ENCODE results near the gene MAN2A2. TPM values are rescaled to one million over a fixed set of nuclear protein-coding genes. Genes with fewer than 3 reads are reported as not detected.

MAN2A2 gene
- total RNA-seq, 2 experiments from 2014 or later: 91.2 to 98.1 TPM

DNA sequence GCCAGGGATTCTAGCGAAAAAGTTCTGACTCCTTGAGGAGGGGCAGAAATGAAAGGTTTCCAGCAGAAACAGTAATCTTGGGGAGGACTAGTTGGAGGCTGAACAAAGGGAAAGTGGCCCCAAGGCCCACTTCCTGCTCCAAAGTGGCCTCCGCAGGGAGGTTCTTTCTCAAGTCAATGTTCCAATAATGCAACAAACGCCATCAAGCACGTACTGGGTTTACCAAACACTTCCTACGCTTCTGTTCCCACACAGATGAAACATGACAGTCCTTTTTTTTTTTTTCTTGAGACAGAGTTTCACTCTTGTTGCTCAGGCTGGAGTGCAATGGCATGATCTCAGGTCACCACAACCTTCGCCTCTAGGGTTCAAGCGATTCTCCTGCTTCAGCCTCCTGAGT, 42.0 kb downstream of the MAN2A2 start:
- ChIA-PET CTCF (interaction anchor here (0.6 to 0.9 kb wide), 2 partner anchors 9 to 12 kb away, joined by 3 read pairs; partner anchors contain the start of gene RCCD1), POLR2A (interaction anchor here (0.7 kb wide), 1 partner anchor 843 kb away, joined by 4 read pairs; the partner anchor contains the start of gene IDH2)

- CTCF ChIA-PET: interaction anchor here (0.8 to 2.4 kb wide), 2 partner anchors 12 to 14 kb away, joined by 3 to 6 read pairs; partner anchors contain the start of genes HDDC3 and UNC45A
Measured at GRCh38 chr15:90946538-90946937, 43.4 kb downstream of the MAN2A2 start.

DNA sequence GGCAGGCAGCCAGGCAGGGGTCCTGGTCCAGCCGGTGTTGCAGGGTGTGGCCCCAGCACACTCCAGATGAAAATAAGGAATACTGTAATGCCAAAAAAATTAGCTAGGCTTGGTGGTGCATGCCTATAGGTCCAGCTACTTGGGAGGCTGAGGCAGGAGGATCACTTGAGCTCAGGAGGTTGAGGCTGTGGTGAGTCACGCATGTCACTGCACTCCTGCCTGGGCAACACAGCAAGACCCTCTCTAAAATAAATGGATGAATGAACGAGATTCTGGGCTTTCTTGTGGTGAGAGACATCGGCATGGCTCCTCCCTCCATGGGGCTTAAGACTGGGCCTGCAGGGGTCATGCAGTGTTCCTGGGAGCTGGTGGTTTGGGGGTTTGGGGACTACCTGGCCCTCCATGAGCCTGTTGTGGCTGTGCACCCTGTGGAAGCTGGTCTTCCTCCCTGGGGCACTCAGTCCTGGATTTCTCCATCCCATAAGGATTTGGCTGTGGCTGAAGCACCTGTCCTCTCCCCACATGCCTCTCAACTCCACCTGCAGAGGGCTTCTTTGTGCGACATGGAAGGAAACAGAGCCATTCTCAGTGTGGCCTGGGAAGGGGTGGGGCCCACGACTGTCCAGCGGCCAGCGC, 44.0 kb downstream of the MAN2A2 start:
- POLR2A ChIA-PET: no interaction called here

More at GRCh38 chr15:90946538-90946937, 43.4 kb downstream of the MAN2A2 start:
- POLR2A ChIA-PET: no interaction called here

DNA sequence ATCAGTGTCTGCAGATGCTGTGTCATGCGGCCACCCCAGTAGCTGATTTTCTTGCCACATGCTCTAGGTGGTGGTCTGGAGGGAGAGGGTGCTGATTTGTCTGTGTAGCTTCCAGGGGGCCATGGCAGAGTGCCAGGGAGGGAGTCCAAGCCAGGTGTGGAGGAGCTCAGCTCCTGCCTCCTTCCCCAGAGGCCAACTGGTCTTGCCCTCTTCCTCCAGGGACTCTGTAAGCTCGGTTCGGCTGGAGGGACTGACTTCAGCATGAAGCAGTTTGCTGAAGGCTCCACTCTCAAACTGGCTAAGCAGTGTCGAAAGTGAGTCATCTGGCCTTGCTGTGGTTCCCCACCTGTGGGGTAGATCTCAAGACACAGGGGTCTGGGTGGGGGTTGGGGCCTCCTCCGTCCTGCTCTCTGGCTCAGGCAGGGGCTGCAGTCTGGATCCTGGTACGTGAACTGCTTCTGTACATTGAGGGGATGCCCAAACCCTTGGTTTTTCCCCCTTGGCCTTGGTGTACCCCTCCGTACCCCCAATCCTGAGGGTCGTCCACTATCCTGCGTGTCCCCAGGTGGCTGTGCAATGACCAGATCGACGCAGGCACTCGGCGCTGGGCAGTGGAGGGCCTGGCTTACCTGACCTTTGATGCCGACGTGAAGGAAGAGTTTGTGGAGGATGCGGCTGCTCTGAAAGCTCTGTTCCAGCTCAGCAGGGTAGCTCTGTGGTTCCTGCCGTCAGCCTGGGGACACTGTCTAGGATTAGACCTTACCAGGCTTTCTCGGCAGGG, 44.7 kb downstream of the MAN2A2 start:
- ChIA-PET CTCF (interaction anchor here (2.4 kb wide), 1 partner anchor 15 kb away, joined by 6 read pairs; the partner anchor contains the start of gene HDDC3), POLR2A (no interaction called here)

More for the DNA sequence above, 44.0 kb downstream of the MAN2A2 start:
- CTCF ChIA-PET: interaction anchor here (0.8 to 2.4 kb wide), 2 partner anchors 12 to 15 kb away, joined by 3 to 6 read pairs; partner anchors contain the start of genes HDDC3 and UNC45A

DNA sequence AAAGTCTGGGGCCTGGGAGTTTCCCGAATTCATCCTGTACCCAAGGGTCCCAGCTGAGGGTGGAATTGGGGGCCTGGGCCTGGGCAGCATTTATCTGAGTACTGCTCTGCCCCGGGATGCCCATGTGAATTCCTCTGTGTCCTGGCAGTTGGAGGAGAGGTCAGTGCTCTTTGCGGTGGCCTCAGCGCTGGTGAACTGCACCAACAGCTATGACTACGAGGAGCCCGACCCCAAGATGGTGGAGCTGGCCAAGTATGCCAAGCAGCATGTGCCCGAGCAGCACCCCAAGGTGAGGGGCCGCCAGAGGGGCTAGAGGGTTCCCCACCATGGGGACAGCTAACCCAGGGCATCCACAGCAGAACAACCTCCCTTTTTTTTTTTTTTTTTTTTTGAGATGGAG, 45.4 kb downstream of the MAN2A2 start:
- POLR2A ChIA-PET: no interaction called here
- CTCF ChIA-PET: interaction anchor here (1.1 to 2.4 kb wide), 2 partner anchors 12 to 16 kb away, joined by 5 to 6 read pairs; partner anchors contain the start of gene HDDC3

GRCh38 chr15:90949979-90950675, 47.0 kb downstream of the MAN2A2 start:
- CTCF ChIA-PET: no interaction called here
- POLR2A ChIA-PET: interaction anchor here (0.9 kb wide), 1 partner anchor 15 kb away, joined by 3 read pairs; the partner anchor contains the start of gene UNC45A

DNA sequence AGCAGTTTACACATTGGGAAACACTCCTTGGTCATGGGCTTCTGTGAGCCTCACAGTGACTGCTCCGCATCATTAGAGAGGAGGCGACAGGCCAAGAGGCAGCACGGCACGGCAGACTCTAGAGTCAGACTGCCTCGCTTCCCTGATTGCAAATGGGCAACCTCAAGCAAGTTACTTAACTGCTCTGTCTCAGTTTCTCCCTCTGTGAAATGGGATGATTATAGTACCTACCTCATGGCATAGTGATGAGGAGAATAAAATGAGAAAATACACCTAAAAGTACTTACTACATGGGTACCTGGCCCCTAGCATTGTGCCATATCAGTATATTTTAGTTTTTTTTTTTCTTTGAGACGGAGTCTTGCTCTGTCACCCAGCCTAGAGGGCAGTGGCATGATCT, 47.6 kb downstream of the MAN2A2 start:
- ChIA-PET CTCF (no interaction called here), POLR2A (no interaction called here)

- ChIA-PET POLR2A (interaction anchor here (0.7 kb wide), 1 partner anchor 10 kb away, joined by 3 read pairs; no protein-coding TSS in a partner anchor), CTCF (interaction anchor here (2.1 kb wide), 1 partner anchor 21 kb away, joined by 13 read pairs; the partner anchor contains the start of gene HDDC3)
Measured at GRCh38 chr15:90952901-90953677, 50.0 kb downstream of the MAN2A2 start.

- CTCF ChIA-PET: interaction anchor here (1.1 to 6.1 kb wide), 6 partner anchors 10 to 43 kb away, joined by 3 to 40 read pairs (median 4); partner anchors contain the start of genes HDDC3 and UNC45A
- POLR2A ChIA-PET: interaction anchor here (0.6 to 1.8 kb wide), 6 partner anchors 19 to 237 kb away, joined by 3 to 12 read pairs (median 4); partner anchors contain the start of genes BLM, HDDC3, PRC1 and UNC45A
Measured at GRCh38 chr15:90953947-90954711, 51.0 kb downstream of the MAN2A2 start.

- POLR2A ChIA-PET: interaction anchor here (0.6 to 1.8 kb wide), 7 partner anchors 10 to 238 kb away, joined by 3 to 12 read pairs (median 4); partner anchors contain the start of genes BLM, HDDC3, PRC1 and UNC45A
- CTCF ChIA-PET: interaction anchor here (0.7 to 6.1 kb wide), 9 partner anchors 10 to 66 kb away, joined by 3 to 40 read pairs (median 4); partner anchors contain the start of genes HDDC3 and UNC45A
Measured at GRCh38 chr15:90954712-90955623, 51.9 kb downstream of the MAN2A2 start, which contains the start of gene RCCD1. Gene RCCD1, plus strand, starts transcription at chr15:90954884. Its CDS starts 1,851 bp downstream, at chr15:90956735.

DNA sequence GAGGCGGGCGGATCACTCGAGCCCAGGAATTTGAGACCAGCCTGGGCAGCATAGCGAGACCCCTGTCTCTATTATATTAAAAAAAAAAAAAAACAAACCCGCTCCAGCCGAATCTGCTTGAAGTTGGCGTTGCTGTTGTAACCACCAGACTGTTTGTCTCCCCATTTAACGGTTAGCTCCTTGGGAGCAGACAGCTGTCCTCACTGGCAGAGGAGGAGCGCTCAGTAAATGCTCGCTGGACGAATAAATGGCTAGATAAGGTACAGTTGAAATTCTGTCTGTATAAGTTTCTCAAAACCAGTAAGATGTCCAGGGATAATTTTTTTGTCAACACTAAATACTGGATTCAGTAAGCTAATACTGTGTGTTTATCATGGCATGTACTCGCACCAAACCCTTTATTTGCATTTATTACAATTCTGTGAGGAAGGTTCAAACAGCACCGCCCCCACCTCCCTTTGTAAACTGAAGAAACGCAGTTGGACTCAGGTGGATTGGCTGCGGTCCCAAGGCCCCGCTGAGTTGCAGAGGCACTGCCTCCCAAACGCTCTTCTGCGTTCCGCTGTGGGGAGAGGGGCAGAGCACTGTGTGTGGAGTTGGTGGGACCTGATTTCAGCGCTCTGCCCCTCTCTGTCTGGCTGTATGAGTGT, 52.6 kb downstream of the MAN2A2 start:
- ChIA-PET POLR2A (interaction anchor here (0.7 to 1.8 kb wide), 5 partner anchors 21 to 322 kb away, joined by 3 to 12 read pairs (median 3); partner anchors contain the start of gene UNC45A), CTCF (interaction anchor here (0.7 to 6.1 kb wide), 20 partner anchors 11 to 611 kb away, joined by 3 to 40 read pairs (median 6); partner anchors contain the start of genes HDDC3, MAN2A2, UNC45A and VPS33B)

DNA sequence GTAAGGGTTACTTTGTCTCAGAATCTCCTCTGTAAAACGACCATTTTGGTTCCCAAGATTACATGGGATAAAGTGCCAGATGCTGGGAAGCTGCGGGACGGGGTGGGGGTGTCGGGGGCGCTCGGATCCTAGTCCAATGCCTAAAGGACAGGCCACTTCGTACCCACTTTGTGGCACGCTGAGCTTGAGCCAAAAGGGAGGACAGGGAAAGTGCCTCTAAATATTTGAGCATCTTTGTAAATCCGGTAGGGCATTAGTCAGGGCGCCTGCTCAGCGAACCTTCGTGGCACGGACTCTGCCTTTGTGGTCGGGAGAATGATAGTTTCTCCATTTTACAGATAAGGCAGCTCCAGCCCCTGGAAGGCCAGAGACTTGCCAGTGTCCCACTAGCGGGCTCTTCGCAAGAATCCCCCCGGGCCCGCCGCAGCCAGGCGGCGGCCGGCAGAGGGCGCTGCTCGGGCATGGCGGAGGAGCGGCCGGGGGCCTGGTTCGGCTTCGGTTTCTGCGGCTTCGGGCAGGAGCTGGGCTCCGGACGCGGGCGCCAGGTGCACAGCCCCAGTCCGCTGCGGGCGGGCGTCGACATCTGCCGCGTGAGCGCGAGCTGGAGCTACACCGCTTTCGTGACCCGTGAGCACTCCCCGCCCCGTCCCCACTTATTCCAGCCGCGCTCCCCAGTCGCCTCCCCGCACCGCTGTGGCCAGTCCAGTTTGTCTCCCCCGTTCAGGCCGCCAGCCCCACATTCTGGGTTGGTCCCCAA, 53.4 kb downstream of the MAN2A2 start:
- ChIA-PET CTCF (interaction anchor here (0.7 to 6.1 kb wide), 26 partner anchors 10 to 663 kb away, joined by 3 to 40 read pairs (median 4); partner anchors contain the start of genes HDDC3, MAN2A2, UNC45A and VPS33B), POLR2A (interaction anchor here (0.7 to 1.2 kb wide), 4 partner anchors 23 to 322 kb away, joined by 3 to 4 read pairs (median 3); no protein-coding TSS in a partner anchor)

GRCh38 chr15:90957031-90957790, 54.1 kb downstream of the MAN2A2 start:
- POLR2A ChIA-PET: interaction anchor here (1.0 kb wide), 1 partner anchor 22 kb away, joined by 5 read pairs; the partner anchor contains the start of gene UNC45A
- CTCF ChIA-PET: interaction anchor here (0.6 to 6.1 kb wide), 24 partner anchors 9 to 664 kb away, joined by 3 to 40 read pairs (median 5); partner anchors contain the start of genes MAN2A2, UNC45A and VPS33B

DNA sequence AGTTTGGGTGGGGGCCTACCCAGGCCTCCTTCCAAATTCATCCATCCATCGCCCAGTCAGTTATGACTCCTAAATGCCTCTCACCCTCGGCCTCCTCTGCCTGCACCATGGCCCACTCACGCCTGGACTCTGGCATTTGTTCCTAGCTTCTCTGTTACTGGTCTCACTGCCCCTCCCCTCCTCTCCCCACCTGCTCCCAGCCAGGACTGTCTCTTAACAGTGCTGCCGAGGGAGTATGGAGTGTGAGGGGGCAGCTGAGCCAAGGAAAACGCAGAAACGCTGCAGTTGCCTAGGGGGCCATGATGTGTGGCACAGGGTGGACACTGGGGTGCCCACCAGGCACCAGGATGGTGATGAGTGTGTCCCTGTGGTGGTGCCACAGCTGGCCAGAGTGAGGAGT, 54.7 kb downstream of the MAN2A2 start:
- POLR2A ChIA-PET: interaction anchor here (1.0 kb wide), 1 partner anchor 23 kb away, joined by 5 read pairs; the partner anchor contains the start of gene UNC45A
- CTCF ChIA-PET: interaction anchor here (0.6 to 6.1 kb wide), 11 partner anchors 11 to 326 kb away, joined by 4 to 40 read pairs (median 8); partner anchors contain the start of genes MAN2A2 and UNC45A

Measured in activated CD8-positive, alpha-beta memory T cell treated with anti-CD3 and anti-CD28 coated beads for 36 hours (primary cell).